ENCODE measurements around the gene HKDC1.

DNA sequence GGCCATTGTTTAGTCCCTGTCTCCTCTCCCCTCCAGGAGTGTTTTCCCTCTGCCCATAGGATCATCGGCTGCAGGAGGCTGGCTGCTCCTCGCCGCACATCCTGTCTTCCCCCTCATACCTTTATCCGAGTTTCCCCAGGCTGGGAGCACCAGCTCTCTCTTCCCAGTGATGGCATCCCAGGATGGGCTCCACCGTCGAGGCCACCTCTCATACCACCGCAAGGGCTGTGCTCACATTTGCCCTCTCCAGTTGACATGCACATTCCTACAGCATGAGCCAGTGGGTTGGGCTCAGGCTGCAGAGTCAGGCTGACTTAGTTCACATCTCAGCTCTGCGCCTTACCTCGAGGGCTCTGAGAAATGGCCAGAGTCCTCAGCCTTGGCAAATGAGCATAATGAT, 12.1 kb downstream of the HKDC1 start:
- TF ChIP-seq, protein P1, sequence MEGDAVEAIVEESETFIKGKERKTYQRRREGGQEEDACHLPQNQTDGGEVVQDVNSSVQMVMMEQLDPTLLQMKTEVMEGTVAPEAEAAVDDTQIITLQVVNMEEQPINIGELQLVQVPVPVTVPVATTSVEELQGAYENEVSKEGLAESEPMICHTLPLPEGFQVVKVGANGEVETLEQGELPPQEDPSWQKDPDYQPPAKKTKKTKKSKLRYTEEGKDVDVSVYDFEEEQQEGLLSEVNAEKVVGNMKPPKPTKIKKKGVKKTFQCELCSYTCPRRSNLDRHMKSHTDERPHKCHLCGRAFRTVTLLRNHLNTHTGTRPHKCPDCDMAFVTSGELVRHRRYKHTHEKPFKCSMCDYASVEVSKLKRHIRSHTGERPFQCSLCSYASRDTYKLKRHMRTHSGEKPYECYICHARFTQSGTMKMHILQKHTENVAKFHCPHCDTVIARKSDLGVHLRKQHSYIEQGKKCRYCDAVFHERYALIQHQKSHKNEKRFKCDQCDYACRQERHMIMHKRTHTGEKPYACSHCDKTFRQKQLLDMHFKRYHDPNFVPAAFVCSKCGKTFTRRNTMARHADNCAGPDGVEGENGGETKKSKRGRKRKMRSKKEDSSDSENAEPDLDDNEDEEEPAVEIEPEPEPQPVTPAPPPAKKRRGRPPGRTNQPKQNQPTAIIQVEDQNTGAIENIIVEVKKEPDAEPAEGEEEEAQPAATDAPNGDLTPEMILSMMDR (conservative IDR thresholded peaks at IDR 0.05; ENCODE audit: low read length) = no peak
- no peak for TF ChIP-seq EZH2phosphoT487 (IDR thresholded peaks at IDR 0.05; ENCODE audit: borderline replicate concordance, low read depth, low read length)
